GM12892 (cell line): ENCODE results near the gene CCL21.

Experiments used
- DNase-seq: peaks from one replicate; pipeline ENCODE4 v3.0.0; 2011; ENCODE audit not compliant: insufficient read length
- FAIRE-seq: peaks from 2 replicates; lab custom pipeline; 2011; peaks lifted over from hg19 to GRCh38; lab: Jason Lieb, UNC
- POLR2A ChIP-seq: IDR thresholded peaks from 2 replicates; pipeline ENCODE4 v1.6.1; 2011; ENCODE audit warnings: low read depth, low read length, control low read depth
- POLR2AphosphoS5 ChIP-seq: IDR thresholded peaks from 2 replicates; pipeline ENCODE4 v1.6.1; 2011; ENCODE audit warnings: low read depth, low read length, control low read depth
- TAF1 ChIP-seq: IDR thresholded peaks from 2 replicates; pipeline ENCODE4 v1.6.1; 2011; ENCODE audit warnings: low read depth, mild to moderate bottlenecking, control low read depth, low read length, borderline replicate concordance

The CCL21 gene

GRCh38 chr9:34662526-34663302 is 47.2 kb downstream of the CCL21 start, which contains the start of gene CCL27:
Gene CCL27 (minus strand): TSS chr9:34662657. CDS start chr9:34662633, 24 bp downstream.
- peak; percentile 21 for FAIRE-seq

GRCh38 chr9:34659592-34660253 is 50.2 kb downstream of the CCL21 start:
- FAIRE-seq: no peak
- TF ChIP-seq POLR2AphosphoS5 (no peak), POLR2A (no peak), TAF1 (no peak)
- no peak for DNase-seq

More at GRCh38 chr9:34662526-34663302, 47.2 kb downstream of the CCL21 start, which contains the start of gene CCL27:
- no peak for TF ChIP-seq TAF1
- no peak for TF ChIP-seq POLR2AphosphoS5
- no peak for TF ChIP-seq POLR2A
- no peak for DNase-seq
